ENCODE data around the gene ZBTB46. TPM values are rescaled to one million over a fixed set of nuclear protein-coding genes. Genes with fewer than 3 reads are reported as not detected.
A peak's percentile ranks its signal among the peaks of the same experiment; 100 is the strongest.

Gene ZBTB46
- total RNA-seq, 2 donors from 2014 or later = 3.0 to 5.6 TPM

GRCh38 chr20:63826753-63827152, 4.3 kb downstream of the ZBTB46 start:
- intact Hi-C loops (cut with DNase I, micrococcal nuclease) = no loop called here
- ATAC-seq = no peak

GRCh38 chr20:63825331-63826118, 5.5 kb downstream of the ZBTB46 start:
- intact Hi-C loops (cut with DNase I, micrococcal nuclease) = no loop called here
- ATAC-seq (no peak), DNase-seq (no peak)

More at GRCh38 chr20:63826753-63827152, 4.3 kb downstream of the ZBTB46 start:
- DNase-seq = no peak

- DNase-seq = no peak
- intact Hi-C loops (cut with DNase I, micrococcal nuclease) = no loop called here
Measured at GRCh38 chr20:63823691-63824311, 7.3 kb downstream of the ZBTB46 start.

GRCh38 chr20:63822276-63822696, 8.8 kb downstream of the ZBTB46 start:
- intact Hi-C loops (cut with DNase I, micrococcal nuclease) = no loop called here
- DNase-seq (no peak), ATAC-seq (peak; percentile 27)

More at GRCh38 chr20:63823691-63824311, 7.3 kb downstream of the ZBTB46 start:
- peak; percentile 59 for ATAC-seq

GRCh38 chr20:63821811-63822210, 9.3 kb downstream of the ZBTB46 start:
- intact Hi-C loops (cut with DNase I, micrococcal nuclease) = no loop called here
- no peak for DNase-seq
- ATAC-seq = no peak

GRCh38 chr20:63819224-63819921, 11.7 kb downstream of the ZBTB46 start:
- intact Hi-C loops (cut with DNase I, micrococcal nuclease) = no loop called here
- ATAC-seq (peak; percentile 73), DNase-seq (peak in 1 of 2 donors; percentile 47)

- ATAC-seq (no peak), DNase-seq (no peak)
- intact Hi-C loops (cut with DNase I, micrococcal nuclease) = no loop called here
Measured at GRCh38 chr20:63815615-63816253, 15.3 kb downstream of the ZBTB46 start.

- intact Hi-C loops (cut with DNase I, micrococcal nuclease) = no loop called here
- no peak for DNase-seq
- ATAC-seq = no peak
Measured at GRCh38 chr20:63814891-63815614, 16.0 kb downstream of the ZBTB46 start.

- no peak for DNase-seq
- intact Hi-C loops (cut with DNase I, micrococcal nuclease) = no loop called here
- no peak for ATAC-seq
Measured at GRCh38 chr20:63811491-63811875, 19.6 kb downstream of the ZBTB46 start.

GRCh38 chr20:63810730-63811490, 20.2 kb downstream of the ZBTB46 start:
- intact Hi-C loops (cut with DNase I, micrococcal nuclease) = no loop called here
- DNase-seq (no peak), ATAC-seq (no peak)

GRCh38 chr20:63809856-63810255, 21.2 kb downstream of the ZBTB46 start:
- intact Hi-C loops (cut with DNase I, micrococcal nuclease) = no loop called here
- DNase-seq (no peak), ATAC-seq (no peak)

GRCh38 chr20:63808964-63809674, 21.9 kb downstream of the ZBTB46 start:
- ATAC-seq (no peak), DNase-seq (no peak)
- intact Hi-C loops (cut with DNase I, micrococcal nuclease) = no loop called here

- DNase-seq (no peak), ATAC-seq (no peak)
- intact Hi-C loops (cut with DNase I, micrococcal nuclease) = no loop called here
Measured at GRCh38 chr20:63808145-63808724, 22.8 kb downstream of the ZBTB46 start.

- ATAC-seq (no peak), DNase-seq (no peak)
- intact Hi-C loops (cut with DNase I, micrococcal nuclease) = no loop called here
Measured at GRCh38 chr20:63807654-63808053, 23.4 kb downstream of the ZBTB46 start.

GRCh38 chr20:63804308-63804636, 26.8 kb downstream of the ZBTB46 start:
- ATAC-seq (no peak), DNase-seq (no peak)
- intact Hi-C loops (cut with DNase I, micrococcal nuclease) = no loop called here

- intact Hi-C loops (cut with DNase I, micrococcal nuclease) = no loop called here
- DNase-seq (no peak), ATAC-seq (no peak)
Measured at GRCh38 chr20:63802469-63803240, 28.4 kb downstream of the ZBTB46 start.
